H1 (cell line): ENCODE results near the gene ARMH2. TPM values are rescaled to one million over a fixed set of nuclear protein-coding genes. Genes with fewer than 3 reads are reported as not detected.

ENCODE experiments used
- CTCF ChIA-PET: fragments of 300-600 bp; sonication (Branson Sonifier 250); formaldehyde crosslinking; loops from one replicate; lab custom pipeline; 2021; ENCODE audit not compliant: partially characterized antibody; lab: Charles Lee
- POLR2A ChIA-PET: fragments of 300-600 bp; sonication (Branson Sonifier 250); formaldehyde crosslinking; loops from one replicate; lab custom pipeline; 2021; ENCODE audit warnings: inconsistent platforms; ENCODE audit not compliant: partially characterized antibody; lab: Charles Lee
- DNase-seq, 2 experiments: peaks; one replicate each; pipeline versions ENCODE4 v3.0.0 to v3.0.0-alpha.2; 2010 to 2022; ENCODE audit warnings: low spot score in 2 of 2, low read depth in 1 of 2, mixed read lengths in 1 of 2
- FAIRE-seq: peaks from 2 replicates; lab custom pipeline; 2011; peaks lifted over from hg19 to GRCh38; lab: Jason Lieb, UNC
- H2AFZ ChIP-seq: 2 replicates; pipeline ENCODE4 v1.8.1; 2012; ENCODE audit warnings: low read length, inconsistent platforms
- H2AK5ac ChIP-seq: 2 replicates; pipeline ENCODE4 v1.6.1; 2013; ENCODE audit warnings: low read depth, low read length
- H2BK120ac ChIP-seq: replicated peaks from 2 replicates; pipeline ENCODE3; 2013; ENCODE audit warnings: low read depth, low read length, inconsistent platforms
- H2BK12ac ChIP-seq: 2 replicates; pipeline ENCODE4 v1.6.1; 2013; ENCODE audit warnings: low read depth, low read length
- H2BK15ac ChIP-seq: 2 replicates; pipeline ENCODE4 v1.6.1; 2013; ENCODE audit warnings: low read length
- H2BK20ac ChIP-seq: 2 replicates; pipeline ENCODE4 v1.6.1; 2013; ENCODE audit warnings: low read length
- H2BK5ac ChIP-seq: 2 replicates; pipeline ENCODE4 v1.6.1; 2013; ENCODE audit warnings: low read depth, low read length
- H3K14ac ChIP-seq: 2 replicates; pipeline ENCODE4 v1.6.1; 2013; ENCODE audit warnings: inconsistent platforms; ENCODE audit not compliant: insufficient read length
- H3K18ac ChIP-seq: 2 replicates; pipeline ENCODE4 v1.6.1; 2013; ENCODE audit warnings: low read length; ENCODE audit errors: extremely low read depth
- H3K23ac ChIP-seq: 2 replicates; pipeline ENCODE4 v1.6.1; 2013; ENCODE audit warnings: inconsistent platforms; ENCODE audit not compliant: insufficient read length
- H3K23me2 ChIP-seq: 2 replicates; pipeline ENCODE4 v1.6.1; 2013; ENCODE audit warnings: low read depth, low read length
- H3K27ac ChIP-seq: 2 replicates; pipeline ENCODE4 v1.6.1; 2011; ENCODE audit warnings: low read depth, low read length, inconsistent platforms
- H3K27me3 ChIP-seq, 4 experiments: replicated peaks in 1 of 4; 1 replicate in 1 of 4; 2 replicates in 3 of 4; pipeline versions ENCODE4 v1.6.1 to v1.8.1; 2011 to 2013; ENCODE audit warnings: low read length in 3 of 4, mild to moderate bottlenecking in 3 of 4, inconsistent platforms in 2 of 4, mixed read lengths in 2 of 4, moderate library complexity in 1 of 4; ENCODE audit not compliant: control insufficient read depth in 3 of 4, insufficient read depth in 3 of 4; ENCODE audit errors: extremely low read depth in 1 of 4
- H3K36me3 ChIP-seq, 4 experiments: 2 replicates each; pipeline versions ENCODE4 v1.6.1 to v1.8.1; 2011 to 2013; ENCODE audit warnings: mild to moderate bottlenecking in 4 of 4, low read length in 3 of 4, moderate library complexity in 2 of 4, control low read depth in 1 of 4, inconsistent platforms in 1 of 4; ENCODE audit not compliant: insufficient read depth in 4 of 4, control insufficient read depth in 2 of 4
- H3K4ac ChIP-seq: replicated peaks from 2 replicates; pipeline ENCODE3; 2013; ENCODE audit warnings: low read length, low read depth, mixed read lengths, inconsistent platforms; ENCODE audit not compliant: insufficient read length
- H3K4me1 ChIP-seq, 4 experiments: replicated peaks in 1 of 4; 1 replicate in 1 of 4; 2 replicates in 3 of 4; pipeline versions ENCODE4 v1.6.1 to v1.8.1; 2011 to 2013; ENCODE audit warnings: low read length in 3 of 4, inconsistent platforms in 2 of 4, mixed read lengths in 1 of 4; ENCODE audit not compliant: insufficient read depth in 4 of 4, control insufficient read depth in 3 of 4
- H3K4me2 ChIP-seq, 2 experiments: 2 replicates each; pipeline versions ENCODE4 v1.6.1 to v1.8.1; 2011 to 2013; ENCODE audit warnings: low read depth in 2 of 2, low read length in 2 of 2, control low read depth in 1 of 2, inconsistent platforms in 1 of 2, mild to moderate bottlenecking in 1 of 2; ENCODE audit not compliant: insufficient read depth in 1 of 2
- H3K4me3 ChIP-seq, 4 experiments: fragments of 200-600, 300-600 bp in 1 of 4; sonication (generic), shearing (Covaris generic), sonication (Bioruptor Twin) in 1 of 4; 2 replicates each; pipeline versions ENCODE4 v1.5.1 to v1.8.1; 2011 to 2016; ENCODE audit warnings: low read length in 4 of 4, low read depth in 3 of 4, control low read depth in 2 of 4, inconsistent platforms in 2 of 4, mild to moderate bottlenecking in 2 of 4, mixed read lengths in 1 of 4, moderate library complexity in 1 of 4; ENCODE audit not compliant: insufficient read depth in 2 of 4; ENCODE audit errors: extremely low read depth in 1 of 4
- H3K56ac ChIP-seq: replicated peaks from 2 replicates; pipeline ENCODE3; 2013; ENCODE audit warnings: low read depth, mild to moderate bottlenecking, mixed read lengths, low read length, inconsistent platforms; ENCODE audit not compliant: insufficient read length
- H3K79me1 ChIP-seq: 2 replicates; pipeline ENCODE4 v1.6.1; 2013; ENCODE audit warnings: low read depth, low read length, control low read depth
- H3K79me2 ChIP-seq, 2 experiments: 2 replicates each; pipeline versions ENCODE4 v1.6.1 to v1.8.1; 2012 to 2013; ENCODE audit warnings: low read length in 2 of 2, mild to moderate bottlenecking in 2 of 2, inconsistent platforms in 1 of 2; ENCODE audit not compliant: insufficient read depth in 2 of 2, control insufficient read depth in 1 of 2
- H3K9ac ChIP-seq, 4 experiments: replicated peaks in 1 of 4; 1 replicate in 1 of 4; 2 replicates in 3 of 4; pipeline versions ENCODE4 v1.6.1 to v1.8.1; 2011 to 2013; ENCODE audit warnings: low read depth in 3 of 4, low read length in 3 of 4, control low read depth in 2 of 4, mild to moderate bottlenecking in 2 of 4, moderate library complexity in 2 of 4, inconsistent platforms in 1 of 4; ENCODE audit errors: extremely low read depth in 1 of 4
- H3K9me3 ChIP-seq, 2 experiments: 2 replicates each; pipeline versions ENCODE4 v1.6.1 to v1.8.1; 2012 to 2013; ENCODE audit warnings: mild to moderate bottlenecking in 2 of 2, moderate library complexity in 2 of 2, control low read depth in 1 of 2, inconsistent platforms in 1 of 2, low read depth in 1 of 2, low read length in 1 of 2, mixed read lengths in 1 of 2; ENCODE audit not compliant: insufficient read depth in 2 of 2
- H4K20me1 ChIP-seq, 2 experiments: replicated peaks in 1 of 2; 2 replicates each; pipeline versions ENCODE3 to v1.8.1; 2011 to 2013; ENCODE audit warnings: inconsistent platforms in 2 of 2, low read length in 2 of 2, mild to moderate bottlenecking in 1 of 2; ENCODE audit not compliant: insufficient read depth in 2 of 2, control insufficient read depth in 1 of 2
- H4K5ac ChIP-seq: 2 replicates; pipeline ENCODE4 v1.6.1; 2013; ENCODE audit warnings: low read length, low read depth, mixed read lengths, inconsistent platforms; ENCODE audit not compliant: insufficient read length
- H4K8ac ChIP-seq: 2 replicates; pipeline ENCODE4 v1.8.0; 2013; ENCODE audit warnings: mild to moderate bottlenecking, moderate library complexity, low read length, inconsistent platforms; ENCODE audit not compliant: insufficient read depth; ENCODE audit errors: extremely low read depth
- H4K91ac ChIP-seq: replicated peaks from 2 replicates; pipeline ENCODE3; 2013; ENCODE audit warnings: low read length, mixed read lengths, inconsistent platforms; ENCODE audit not compliant: insufficient read length
- E2F6 ChIP-seq: IDR thresholded peaks from 2 replicates; pipeline ENCODE4 v1.6.1; 2012; ENCODE audit warnings: inconsistent platforms
- JUN ChIP-seq: IDR thresholded peaks from 2 replicates; pipeline ENCODE4 v1.6.1; 2011; ENCODE audit warnings: low read depth, mild to moderate bottlenecking, improper control_type of control experiment, low read length
- SUZ12 ChIP-seq: fragments of 200-600 bp; sonication (generic); IDR thresholded peaks from 2 replicates; pipeline ENCODE4 v1.6.1; 2012; ENCODE audit warnings: mild to moderate bottlenecking, inconsistent platforms, low read length, moderate library complexity, mixed read lengths
- WGBS, 2 experiments: shearing (Covaris generic) in 1 of 2; methylation state at CpG; one replicate each; pipeline versions ENCODE4 v1.1.6 to v1.1.7; 2013 to 2015; ENCODE audit warnings: low lambda C conversion rate in 2 of 2, mixed read lengths in 2 of 2, inconsistent platforms in 1 of 2, low coverage in 1 of 2, missing lambda C conversion rate in 1 of 2; ENCODE audit not compliant: insufficient replicate concordance in 2 of 2, insufficient coverage in 1 of 2, insufficient read length in 1 of 2; ENCODE audit errors: extremely low coverage in 1 of 2, missing lambda C conversion rate in 1 of 2; 5-methylcytosine and 5-hydroxymethylcytosine counted together
- polyA plus RNA-seq, 7 experiments: library from polyadenylated mRNA; depleted of rRNA in 3 of 7; stranded (reverse) in 5 of 7; unstranded in 2 of 7; fragments of >200 nt in 5 of 7; fragments of 200-250 nt in 2 of 7; gene quantifications; 1 replicate in 5 of 7; 2 replicates in 1 of 7; 4 replicates in 1 of 7; pipeline versions ENCODE4 v1.2.1 to v1.2.3, GENCODE V29; 2011 to 2013; ENCODE audit warnings: missing spikeins in 2 of 7, mixed read lengths in 2 of 7
- total RNA-seq: library from RNA; stranded (reverse); fragmentation: NEBNext Ultra II Directional; extraction: Animal tissue kit (Norgen Biotek cat#: 25700); gene quantifications from 2 replicates; pipeline ENCODE4 v1.2.1, GENCODE V29; 2021

Gene ARMH2
- total and polyA plus RNA-seq, 2 of the 8 experiments (the other 6 are each of a cell fraction or from before 2014, with no cell fraction given): not detected

DNA sequence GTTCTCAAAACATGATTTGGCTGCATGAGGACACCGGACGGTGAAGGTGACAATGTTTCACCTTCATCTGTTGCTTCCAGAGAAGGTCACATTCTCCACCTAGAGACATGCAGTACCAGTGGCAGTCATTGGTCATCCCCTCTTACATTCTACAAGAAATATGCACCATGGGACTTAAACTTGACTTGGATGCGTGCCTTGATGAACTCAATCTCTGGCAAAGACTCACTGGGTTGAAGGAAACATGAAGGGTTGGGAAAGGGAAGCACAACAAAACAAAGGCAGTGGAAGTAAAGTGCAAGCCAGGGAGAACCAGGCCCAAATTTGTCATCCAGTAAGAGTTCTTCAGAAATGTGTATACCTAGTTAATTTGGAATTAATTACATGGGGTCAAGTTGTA, 39.4 kb upstream of the ARMH2 start:
- ChIA-PET POLR2A (no interaction called here), CTCF (interaction anchor here (0.7 kb wide), 1 partner anchor 292 kb away, joined by 3 read pairs; no protein-coding TSS in a partner anchor)
- Histone ChIP-seq H2BK12ac (no peak overlapping the region), H4K8ac (no peak overlapping the region), H3K23me2 (no peaks in the 10 kb centered on the region), H3K56ac (no peak overlapping the region), H4K91ac (no peak overlapping the region), H3K36me3 (peaks cover 0 to 14% (median 5%) of the 10 kb centered on the region in 4 experiments; a peak in 5 of 8 replicates), H2AK5ac (no peak overlapping the region), H2BK20ac (no peak overlapping the region), H4K5ac (no peak overlapping the region), H3K4me1 (no peaks in the 10 kb centered on the region), H3K23ac (no peak overlapping the region), H3K14ac (no peak overlapping the region), H3K27ac (no peak overlapping the region), H3K4me3 (no peak overlapping the region), H3K79me1 (no peaks in the 10 kb centered on the region), H2BK15ac (no peak overlapping the region), H2BK5ac (no peak overlapping the region), H3K4ac (no peak overlapping the region), H2BK120ac (no peak overlapping the region), H3K4me2 (no peak overlapping the region), H3K79me2 (no peaks in the 10 kb centered on the region), H4K20me1 (no peaks in the 10 kb centered on the region), H3K9ac (no peak overlapping the region), H2AFZ (no peak overlapping the region), H3K9me3 (no peaks in the 10 kb centered on the region), H3K27me3 (no peaks in the 10 kb centered on the region), H3K18ac (no peak overlapping the region)
- 99% methylated on average over 3 of the region's 3 CpGs; no CpG with 5 or more reads in 1 of the 2 experiments for WGBS, 2 experiments
- DNase-seq (no peak), FAIRE-seq (no peak)
- no peak for TF ChIP-seq JUN
- no peak for TF ChIP-seq SUZ12
- TF ChIP-seq E2F6: no peak
